GM23338 (cell line): Measurements from ENCODE around the gene SLC25A18. TPM values are rescaled to one million over a fixed set of nuclear protein-coding genes. Genes with fewer than 3 reads are reported as not detected.

Experiments used
- ATAC-seq: fragments of 200-7000 bp; cut with Tn5 transposase; 3 replicates; pipeline ENCODE4 v1.9.1; 2020
- DNase-seq: peaks from one replicate; pipeline ENCODE4 v3.0.0-alpha.2; 2015; ENCODE audit warnings: low spot score
- H2AFZ ChIP-seq: fragments of 200-600 bp; sonication (generic); 2 replicates; pipeline ENCODE4 v1.8.0; 2016; ENCODE audit warnings: antibody characterized with exemption, mild to moderate bottlenecking, moderate library complexity
- H3F3A ChIP-seq: fragments of 200-600 bp; sonication (generic); replicated peaks from 2 replicates; pipeline ENCODE4 v1.8.0; 2017; ENCODE audit warnings: antibody characterized with exemption, mixed run types, low read depth
- H3K27ac ChIP-seq: fragments of 200-600 bp; sonication (generic); 2 replicates; pipeline ENCODE4 v1.6.1; 2016; ENCODE audit warnings: low read depth
- H3K27me3 ChIP-seq: fragments of 200-600 bp; sonication (generic); 2 replicates; pipeline ENCODE4 v1.8.0; 2016; ENCODE audit warnings: mild to moderate bottlenecking, mixed run types, moderate library complexity; ENCODE audit not compliant: insufficient read depth
- H3K36me3 ChIP-seq: fragments of 200-600 bp; sonication (generic); 2 replicates; pipeline ENCODE4 v1.8.0; 2016; ENCODE audit warnings: mild to moderate bottlenecking; ENCODE audit not compliant: insufficient read depth
- H3K4me1 ChIP-seq: fragments of 200-600 bp; sonication (generic); 2 replicates; pipeline ENCODE4 v1.8.0; 2016; ENCODE audit warnings: mild to moderate bottlenecking, moderate library complexity; ENCODE audit not compliant: insufficient read depth
- H3K4me2 ChIP-seq: fragments of 200-600 bp; sonication (generic); 2 replicates; pipeline ENCODE4 v1.7.1; 2017; ENCODE audit warnings: mixed run types
- H3K4me3 ChIP-seq: fragments of 200-600 bp; sonication (generic); 2 replicates; pipeline ENCODE4 v1.6.1; 2016; ENCODE audit warnings: mixed run types
- H3K79me2 ChIP-seq: fragments of 200-600 bp; sonication (generic); replicated peaks from 2 replicates; pipeline ENCODE4 v1.8.0; 2017; ENCODE audit warnings: mild to moderate bottlenecking; ENCODE audit not compliant: insufficient read depth
- H3K9me2 ChIP-seq: fragments of 200-600 bp; sonication (generic); 2 replicates; pipeline ENCODE4 v1.8.0; 2017; ENCODE audit not compliant: insufficient read depth
- H4K20me1 ChIP-seq: fragments of 200-600 bp; sonication (generic); replicated peaks from 2 replicates; pipeline ENCODE4 v1.8.0; 2017; ENCODE audit warnings: mild to moderate bottlenecking; ENCODE audit not compliant: insufficient read depth
- H3K27ac Mint-ChIP-seq: 2 replicates; pipeline ENCODE4 v1.8.0; 2020; ENCODE audit warnings: inconsistent platforms, mild to moderate bottlenecking, moderate library complexity, mixed read lengths
- H3K27me3 Mint-ChIP-seq: 3 replicates; pipeline ENCODE4 v1.8.0; 2022; ENCODE audit warnings: low read depth, mild to moderate bottlenecking, moderate library complexity, mixed read lengths, inconsistent platforms; ENCODE audit not compliant: insufficient read depth, poor library complexity
- H3K36me3 Mint-ChIP-seq: 3 replicates; pipeline ENCODE4 v1.8.0; 2021; ENCODE audit warnings: low read depth, mild to moderate bottlenecking, inconsistent platforms, moderate library complexity, mixed read lengths
- H3K4me1 Mint-ChIP-seq: 3 replicates; pipeline ENCODE4 v1.8.0; 2020; ENCODE audit warnings: mild to moderate bottlenecking, inconsistent platforms, mixed read lengths
- H3K4me3 Mint-ChIP-seq: 3 replicates; pipeline ENCODE4 v1.8.0; 2021; ENCODE audit warnings: moderate library complexity, mild to moderate bottlenecking, inconsistent platforms, mixed read lengths
- H3K9me3 Mint-ChIP-seq: 3 replicates; pipeline ENCODE4 v1.8.0; 2020; ENCODE audit warnings: moderate library complexity, mild to moderate bottlenecking, inconsistent platforms, mixed read lengths
- CREB1 ChIP-seq: fragments of 250-450 bp; sonication (Bioruptor Pico); IDR thresholded peaks from 2 replicates; pipeline ENCODE4 v1.5.0; 2020; ENCODE audit warnings: low read depth, mild to moderate bottlenecking, moderate library complexity
- CTCF ChIP-seq, 2 experiments: fragments of 200-600 bp in 1 of 2; sonication (generic) in 1 of 2; conservative IDR thresholded peaks; 2 replicates each; pipeline versions ENCODE4 v1.5.1 to v1.6.1; 2016 to 2017; ENCODE audit warnings: antibody characterized with exemption in 2 of 2, low read depth in 2 of 2, mild to moderate bottlenecking in 2 of 2, moderate library complexity in 1 of 2
- EZH2 ChIP-seq: fragments of 200-600 bp; sonication (generic); IDR thresholded peaks from one replicate; pipeline ENCODE4 v1.8.0; 2017; ENCODE audit warnings: antibody characterized with exemption, mild to moderate bottlenecking, low read depth; ENCODE audit not compliant: unreplicated experiment
- EZH2phosphoT487 ChIP-seq: fragments of 200-600 bp; sonication (generic); IDR thresholded peaks from one replicate; pipeline ENCODE4 v1.8.1; 2018; ENCODE audit warnings: antibody characterized with exemption; ENCODE audit not compliant: unreplicated experiment
- JUNB ChIP-seq: IDR thresholded peaks from one replicate; pipeline ENCODE4 v1.6.1; 2016; ENCODE audit warnings: antibody characterized with exemption; ENCODE audit not compliant: unreplicated experiment
- POLR2AphosphoS5 ChIP-seq: IDR thresholded peaks from 2 replicates; pipeline ENCODE4 v1.6.1; 2016; ENCODE audit warnings: antibody characterized with exemption, low read depth
- STAT1 ChIP-seq: IDR thresholded peaks from one replicate; pipeline ENCODE4 v1.6.1; 2016; ENCODE audit warnings: antibody characterized with exemption; ENCODE audit not compliant: unreplicated experiment
- ZNF462 ChIP-seq: fragments of 250-450 bp; sonication (Bioruptor Pico); IDR thresholded peaks from 2 replicates; pipeline ENCODE4 v1.5.0; 2020; ENCODE audit warnings: mild to moderate bottlenecking, moderate library complexity
- polyA plus RNA-seq: library from polyadenylated mRNA; unstranded; fragments of >200 nt; fragmentation: Nextera tagmentation; extraction: Ambion mirVana; gene quantifications from 2 replicates; pipeline ENCODE4 v1.2.1, GENCODE V29; 2016
- total RNA-seq: library from RNA; depleted of rRNA; stranded (reverse); fragments of >200 nt; shearing (Covaris generic); gene quantifications from 2 replicates; pipeline ENCODE4 v1.2.3, GENCODE V29; 2014
- TF ChIP-seq, protein P1 (sequence below): IDR thresholded peaks from one replicate; pipeline ENCODE4 v1.6.1; 2018; ENCODE audit warnings: antibody characterized with exemption; ENCODE audit not compliant: unreplicated experiment
- TF ChIP-seq, protein P2 (sequence below): IDR thresholded peaks from 2 replicates; pipeline ENCODE4 v1.6.1; 2016; ENCODE audit warnings: antibody characterized with exemption

SLC25A18 gene
- total and polyA plus RNA-seq, 2 experiments from 2014 or later = 1.2 to 1.9 TPM

GRCh38 chr22:17581631-17582030 is 18.3 kb downstream of the SLC25A18 start (continued):
- TF ChIP-seq, protein P1, sequence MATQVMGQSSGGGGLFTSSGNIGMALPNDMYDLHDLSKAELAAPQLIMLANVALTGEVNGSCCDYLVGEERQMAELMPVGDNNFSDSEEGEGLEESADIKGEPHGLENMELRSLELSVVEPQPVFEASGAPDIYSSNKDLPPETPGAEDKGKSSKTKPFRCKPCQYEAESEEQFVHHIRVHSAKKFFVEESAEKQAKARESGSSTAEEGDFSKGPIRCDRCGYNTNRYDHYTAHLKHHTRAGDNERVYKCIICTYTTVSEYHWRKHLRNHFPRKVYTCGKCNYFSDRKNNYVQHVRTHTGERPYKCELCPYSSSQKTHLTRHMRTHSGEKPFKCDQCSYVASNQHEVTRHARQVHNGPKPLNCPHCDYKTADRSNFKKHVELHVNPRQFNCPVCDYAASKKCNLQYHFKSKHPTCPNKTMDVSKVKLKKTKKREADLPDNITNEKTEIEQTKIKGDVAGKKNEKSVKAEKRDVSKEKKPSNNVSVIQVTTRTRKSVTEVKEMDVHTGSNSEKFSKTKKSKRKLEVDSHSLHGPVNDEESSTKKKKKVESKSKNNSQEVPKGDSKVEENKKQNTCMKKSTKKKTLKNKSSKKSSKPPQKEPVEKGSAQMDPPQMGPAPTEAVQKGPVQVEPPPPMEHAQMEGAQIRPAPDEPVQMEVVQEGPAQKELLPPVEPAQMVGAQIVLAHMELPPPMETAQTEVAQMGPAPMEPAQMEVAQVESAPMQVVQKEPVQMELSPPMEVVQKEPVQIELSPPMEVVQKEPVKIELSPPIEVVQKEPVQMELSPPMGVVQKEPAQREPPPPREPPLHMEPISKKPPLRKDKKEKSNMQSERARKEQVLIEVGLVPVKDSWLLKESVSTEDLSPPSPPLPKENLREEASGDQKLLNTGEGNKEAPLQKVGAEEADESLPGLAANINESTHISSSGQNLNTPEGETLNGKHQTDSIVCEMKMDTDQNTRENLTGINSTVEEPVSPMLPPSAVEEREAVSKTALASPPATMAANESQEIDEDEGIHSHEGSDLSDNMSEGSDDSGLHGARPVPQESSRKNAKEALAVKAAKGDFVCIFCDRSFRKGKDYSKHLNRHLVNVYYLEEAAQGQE = no peak
- TF ChIP-seq CTCF (conservative IDR thresholded peaks at IDR 0.05; ENCODE audit: low read depth in 2 of 2) = no peak

DNA sequence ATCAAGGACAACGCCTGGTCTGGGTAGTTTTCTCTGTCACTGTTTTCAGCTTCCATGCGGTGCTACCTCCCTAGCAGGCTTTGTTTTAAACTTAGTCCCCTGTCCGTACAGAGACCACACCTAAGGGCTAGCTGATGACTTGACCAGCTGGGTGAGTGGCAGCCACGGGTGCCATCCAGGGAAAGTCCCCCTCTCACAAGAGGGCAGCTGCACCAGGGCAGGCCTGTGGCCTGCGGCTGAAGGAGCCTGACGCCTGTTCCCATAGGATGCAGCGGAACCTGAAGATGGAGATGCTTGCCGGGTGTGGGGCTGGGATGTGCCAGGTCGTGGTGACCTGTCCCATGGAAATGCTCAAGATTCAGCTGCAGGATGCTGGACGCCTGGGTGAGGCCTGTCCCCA is 19.9 kb downstream of the SLC25A18 start:
- H3K36me3 ChIP-seq = no peaks in the 10 kb centered on the region
- H3K4me2 ChIP-seq = no peak overlapping the region
- no peak overlapping the region for H3K4me3 Mint-ChIP-seq
- no peak overlapping the region for H3K27ac Mint-ChIP-seq
- no peak overlapping the region for H2AFZ ChIP-seq
- no peaks in the 10 kb centered on the region; the same call in 2 of the 3 replicates for H3K9me3 Mint-ChIP-seq
- no peaks in the 10 kb centered on the region for H3K4me1 ChIP-seq
- H3K27me3 ChIP-seq = no peaks in the 10 kb centered on the region
- no peaks in the 10 kb centered on the region for H3K79me2 ChIP-seq
- ATAC-seq (no peak), DNase-seq (no peak)
- H3K4me1 Mint-ChIP-seq = peaks cover 8% of the 10 kb centered on the region
- peaks cover 11% of the 10 kb centered on the region for H3K27me3 Mint-ChIP-seq
- H3K36me3 Mint-ChIP-seq = no peaks in the 10 kb centered on the region
- no peak overlapping the region for H3K27ac ChIP-seq
- H3F3A ChIP-seq = peaks cover 5% of the 10 kb centered on the region; the same call in 1 of the 2 replicates
- no peaks in the 10 kb centered on the region for H4K20me1 ChIP-seq
- no peaks in the 10 kb centered on the region for H3K9me2 ChIP-seq
- H3K4me3 ChIP-seq = no peak overlapping the region
- TF ChIP-seq CREB1 (CRISPR knock-in tag) (no peak), EZH2 (no peak), STAT1 (no peak), POLR2AphosphoS5 (no peak), CTCF (conservative IDR thresholded peaks at IDR 0.05; ENCODE audit: low read depth in 2 of 2) (no peak), ZNF462 (CRISPR knock-in tag) (no peak), JUNB (no peak), EZH2phosphoT487 (no peak)
- TF ChIP-seq, protein P2, sequence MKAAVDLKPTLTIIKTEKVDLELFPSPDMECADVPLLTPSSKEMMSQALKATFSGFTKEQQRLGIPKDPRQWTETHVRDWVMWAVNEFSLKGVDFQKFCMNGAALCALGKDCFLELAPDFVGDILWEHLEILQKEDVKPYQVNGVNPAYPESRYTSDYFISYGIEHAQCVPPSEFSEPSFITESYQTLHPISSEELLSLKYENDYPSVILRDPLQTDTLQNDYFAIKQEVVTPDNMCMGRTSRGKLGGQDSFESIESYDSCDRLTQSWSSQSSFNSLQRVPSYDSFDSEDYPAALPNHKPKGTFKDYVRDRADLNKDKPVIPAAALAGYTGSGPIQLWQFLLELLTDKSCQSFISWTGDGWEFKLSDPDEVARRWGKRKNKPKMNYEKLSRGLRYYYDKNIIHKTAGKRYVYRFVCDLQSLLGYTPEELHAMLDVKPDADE = no peak
